CD4-positive, CD25-positive, alpha-beta regulatory T cell (primary cell): ENCODE results near the gene APBA2. TPM values are rescaled to one million over a fixed set of nuclear protein-coding genes. Genes with fewer than 3 reads are reported as not detected.

Source experiments
- ATAC-seq, 2 donors: fragments of 150-1000 bp; cut with Tn5 transposase; one replicate each; pipeline ENCODE4 v1.10.0; 2021; ENCODE audit warnings: low read depth in 2 of 2, moderate number of reproducible peaks in 2 of 2, moderate library complexity in 1 of 2
- DNase-seq, 3 donors: peaks; one replicate each; pipeline versions ENCODE4 v3.0.0 to v3.0.0-alpha.2; 2012 to 2022; ENCODE audit warnings: mixed read lengths in 1 of 3
- H3K27ac ChIP-seq: one replicate; pipeline ENCODE4 v1.7.0; 2013; ENCODE audit warnings: mild to moderate bottlenecking, low read length; ENCODE audit not compliant: insufficient read depth, poor library complexity, severe bottlenecking
- H3K27me3 ChIP-seq: one replicate; pipeline ENCODE4 v1.7.0; 2013; ENCODE audit warnings: low read length; ENCODE audit not compliant: control insufficient read depth, insufficient read depth
- H3K36me3 ChIP-seq: one replicate; pipeline ENCODE4 v1.7.0; 2013; ENCODE audit warnings: mild to moderate bottlenecking, low read length, moderate library complexity; ENCODE audit not compliant: control insufficient read depth, insufficient read depth
- H3K4me1 ChIP-seq: 2 replicates; pipeline ENCODE4 v1.7.0; 2013; ENCODE audit warnings: mild to moderate bottlenecking, low read length; ENCODE audit not compliant: insufficient read depth, control insufficient read depth, poor library complexity, severe bottlenecking
- H3K4me3 ChIP-seq: one replicate; pipeline ENCODE4 v1.7.0; 2013; ENCODE audit warnings: low read depth, mild to moderate bottlenecking, low read length, moderate library complexity
- H3K9me3 ChIP-seq, 2 experiments: 1 replicate in 1 of 2; 2 replicates in 1 of 2; pipeline ENCODE4 v1.7.0; 2013; ENCODE audit warnings: low read length in 2 of 2, mild to moderate bottlenecking in 1 of 2, moderate library complexity in 1 of 2; ENCODE audit not compliant: control insufficient read depth in 2 of 2
- H3K27ac Mint-ChIP-seq, 3 donors: one replicate each; pipeline ENCODE4 v1.8.0; 2020 to 2022; ENCODE audit warnings: mild to moderate bottlenecking in 3 of 3, mixed read lengths in 3 of 3, moderate library complexity in 2 of 3
- H3K27me3 Mint-ChIP-seq: one replicate; pipeline ENCODE4 v1.8.0; 2022; ENCODE audit warnings: mild to moderate bottlenecking, mixed read lengths
- H3K36me3 Mint-ChIP-seq: one replicate; pipeline ENCODE4 v1.8.0; 2020; ENCODE audit warnings: mixed read lengths
- H3K4me1 Mint-ChIP-seq, 4 donors: one replicate each; pipeline ENCODE4 v1.8.0; 2020 to 2022; ENCODE audit warnings: mixed read lengths in 4 of 4, mild to moderate bottlenecking in 1 of 4
- H3K4me3 Mint-ChIP-seq, 4 donors: one replicate each; pipeline ENCODE4 v1.8.0; 2020 to 2022; ENCODE audit warnings: mild to moderate bottlenecking in 4 of 4, mixed read lengths in 4 of 4, moderate library complexity in 3 of 4
- H3K9me3 Mint-ChIP-seq, 7 donors: one replicate each; pipeline ENCODE4 v1.8.0; 2020 to 2022; ENCODE audit warnings: mixed read lengths in 7 of 7, mild to moderate bottlenecking in 3 of 7, moderate library complexity in 2 of 7
- polyA plus RNA-seq, 4 donors: library from polyadenylated mRNA; unstranded; fragments of 300-500 nt; fragmentation: Illumina TruSeq; gene quantifications; one replicate each; pipeline ENCODE4 v1.2.3, GENCODE V29; 2021
- total RNA-seq: library from RNA; stranded (reverse); gene quantifications from one replicate; pipeline ENCODE4 v1.2.3, GENCODE V29; 2022

Gene APBA2
- total and polyA plus RNA-seq, 5 donors from 2014 or later: 8.6 to 24.2 (median 13.9) TPM

DNA sequence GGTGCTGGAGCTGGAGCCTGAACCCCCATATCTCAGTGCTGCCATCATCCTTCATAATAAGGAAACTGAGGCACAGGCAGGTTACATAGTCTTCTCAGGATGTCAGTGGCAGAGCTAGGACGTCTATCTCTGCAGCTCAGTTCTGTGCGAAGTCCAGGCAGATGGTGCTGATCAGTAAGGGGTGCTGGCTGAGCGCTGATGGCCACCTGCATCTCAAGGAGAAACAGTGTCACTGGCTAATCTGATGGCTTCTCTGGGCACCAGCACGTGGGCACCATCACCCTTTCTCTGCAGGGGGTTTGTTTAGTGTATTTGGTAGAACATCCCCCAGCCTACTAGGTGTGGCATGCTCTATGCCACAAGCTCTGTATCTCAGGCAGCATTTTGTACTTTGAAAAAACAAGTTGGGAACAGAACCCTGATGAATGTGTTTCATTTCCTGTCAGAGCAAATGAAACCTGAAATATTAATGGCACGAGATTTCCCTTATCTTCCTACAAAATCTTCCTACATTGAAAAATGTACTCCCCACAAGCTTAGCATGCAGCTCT is 35.1 kb downstream of the APBA2 start:
- no peaks in the 10 kb centered on the region for H3K4me1 ChIP-seq
- DNase-seq: no peak
- no peak for ATAC-seq
- Mint-ChIP-seq H3K9me3 (peaks cover 0 to 2% (median 0%) of the 10 kb centered on the region in 7 donors), H3K4me3 (peak overlapping the region in 2 of 4 donors; percentile 7 to 25), H3K27ac (peak overlapping the region; percentile 18 to 55 (median 41)), H3K27me3 (no peaks in the 10 kb centered on the region), H3K4me1 (peaks cover 0 to 65% (median 13%) of the 10 kb centered on the region in 4 donors), H3K36me3 (peaks cover 13% of the 10 kb centered on the region)
- no peaks in the 10 kb centered on the region for H3K27me3 ChIP-seq
- no peak overlapping the region for H3K4me3 ChIP-seq
- no peak overlapping the region for H3K27ac ChIP-seq
- H3K9me3 ChIP-seq: no peaks in the 10 kb centered on the region
- peaks cover 3% of the 10 kb centered on the region for H3K36me3 ChIP-seq

GRCh38 chr15:28921336-28921735 is 35.6 kb downstream of the APBA2 start:
- no peaks in the 10 kb centered on the region for H3K27me3 Mint-ChIP-seq
- H3K9me3 ChIP-seq: no peaks in the 10 kb centered on the region
- DNase-seq (no peak), ATAC-seq (no peak)
- no peak overlapping the region for H3K4me3 ChIP-seq
- H3K36me3 ChIP-seq: peaks cover 3% of the 10 kb centered on the region
- H3K4me3 Mint-ChIP-seq: peak overlapping the region in 2 of 4 donors; percentile 25 to 64
- no peaks in the 10 kb centered on the region for H3K4me1 ChIP-seq
- no peak overlapping the region for H3K27ac ChIP-seq
- peaks cover 13% of the 10 kb centered on the region for H3K36me3 Mint-ChIP-seq
- H3K9me3 Mint-ChIP-seq: peaks cover 0 to 2% (median 0%) of the 10 kb centered on the region in 7 donors
- no peaks in the 10 kb centered on the region for H3K27me3 ChIP-seq
- H3K4me1 Mint-ChIP-seq: peaks cover 0 to 64% (median 14%) of the 10 kb centered on the region in 4 donors
- peak overlapping the region; percentile 18 to 85 (median 55) for H3K27ac Mint-ChIP-seq

- peak overlapping the region in 1 of 4 donors; percentile 32 for H3K4me3 Mint-ChIP-seq
- no peaks in the 10 kb centered on the region for H3K27me3 ChIP-seq
- peaks cover 3% of the 10 kb centered on the region for H3K36me3 ChIP-seq
- H3K9me3 ChIP-seq: no peaks in the 10 kb centered on the region
- H3K4me3 ChIP-seq: no peak overlapping the region
- H3K27ac Mint-ChIP-seq: peak overlapping the region in 2 of 3 donors; percentile 55 to 85
- ATAC-seq: no peak
- no peaks in the 10 kb centered on the region for H3K4me1 ChIP-seq
- no peak for DNase-seq
- H3K9me3 Mint-ChIP-seq: peaks cover 0 to 2% (median 0%) of the 10 kb centered on the region in 7 donors
- H3K27ac ChIP-seq: no peak overlapping the region
- no peaks in the 10 kb centered on the region for H3K27me3 Mint-ChIP-seq
- peaks cover 13% of the 10 kb centered on the region for H3K36me3 Mint-ChIP-seq
- H3K4me1 Mint-ChIP-seq: peaks cover 0 to 61% (median 14%) of the 10 kb centered on the region in 4 donors
Measured at GRCh38 chr15:28921919-28922706, 36.3 kb downstream of the APBA2 start.

DNA sequence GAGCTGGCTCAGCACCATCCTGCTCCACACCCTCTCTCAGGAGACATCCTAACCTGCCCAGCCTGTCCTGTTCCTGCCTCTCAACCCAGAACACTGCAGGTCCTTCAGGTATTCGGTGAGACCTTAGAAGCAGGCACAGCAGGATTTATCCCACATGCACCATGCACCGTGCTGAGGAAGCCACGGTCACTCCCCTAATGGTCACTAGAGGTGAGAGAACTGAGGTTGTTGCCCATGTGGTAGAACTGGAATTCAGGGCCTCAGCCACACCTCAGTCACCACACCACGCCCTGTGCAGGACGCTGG is 36.9 kb downstream of the APBA2 start:
- DNase-seq: no peak
- Mint-ChIP-seq H3K36me3 (peaks cover 13% of the 10 kb centered on the region), H3K4me3 (no peak overlapping the region), H3K27me3 (no peaks in the 10 kb centered on the region), H3K27ac (no peak overlapping the region), H3K9me3 (peaks cover 0 to 2% (median 0%) of the 10 kb centered on the region in 7 donors), H3K4me1 (peaks cover 0 to 58% (median 13%) of the 10 kb centered on the region in 4 donors)
- H3K27ac ChIP-seq: no peak overlapping the region
- ATAC-seq: no peak
- peaks cover 3% of the 10 kb centered on the region for H3K36me3 ChIP-seq
- H3K4me1 ChIP-seq: no peaks in the 10 kb centered on the region
- no peaks in the 10 kb centered on the region for H3K27me3 ChIP-seq
- H3K4me3 ChIP-seq: no peak overlapping the region
- H3K9me3 ChIP-seq: no peaks in the 10 kb centered on the region

DNA sequence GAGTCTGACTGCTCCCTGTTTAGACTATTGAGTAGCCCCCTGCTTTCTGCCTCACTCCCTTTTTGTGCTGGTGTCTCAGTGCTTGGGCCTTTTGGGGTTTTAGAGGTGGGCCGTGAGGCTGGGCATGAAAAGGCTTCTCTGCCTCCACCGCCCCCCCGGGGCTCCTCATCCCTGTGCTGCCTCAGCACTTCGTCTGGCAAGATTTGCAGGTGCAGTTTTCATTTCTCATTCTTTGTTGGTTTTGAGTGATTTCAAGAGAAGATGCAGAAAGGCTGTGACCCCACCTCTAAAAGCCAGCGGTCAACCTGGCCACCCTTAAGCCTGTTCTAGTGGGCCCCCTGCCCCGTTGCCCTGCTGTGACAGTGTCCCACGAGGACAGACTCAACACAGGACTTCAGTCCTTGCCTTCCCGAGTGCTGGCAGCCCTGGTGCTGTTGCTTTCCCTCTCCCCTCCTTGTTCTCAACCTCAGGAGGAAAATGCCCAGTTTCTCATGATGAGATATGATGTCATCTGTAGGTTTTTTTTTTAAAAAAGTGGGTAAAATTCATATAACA is 38.0 kb downstream of the APBA2 start:
- H3K36me3 Mint-ChIP-seq: peaks cover 18% of the 10 kb centered on the region
- Histone ChIP-seq H3K36me3 (peaks cover 3% of the 10 kb centered on the region), H3K9me3 (no peaks in the 10 kb centered on the region), H3K27ac (no peak overlapping the region), H3K4me1 (no peaks in the 10 kb centered on the region), H3K4me3 (no peak overlapping the region), H3K27me3 (no peaks in the 10 kb centered on the region)
- H3K4me3 Mint-ChIP-seq: no peak overlapping the region
- DNase-seq (no peak), ATAC-seq (no peak)
- H3K27me3 Mint-ChIP-seq: no peaks in the 10 kb centered on the region
- H3K9me3 Mint-ChIP-seq: peaks cover 0 to 2% (median 0%) of the 10 kb centered on the region in 7 donors
- peaks cover 0 to 52% (median 11%) of the 10 kb centered on the region in 4 donors for H3K4me1 Mint-ChIP-seq
- H3K27ac Mint-ChIP-seq: peak overlapping the region in 2 of 3 donors; percentile 17 to 34

- H3K4me1 ChIP-seq: no peaks in the 10 kb centered on the region
- ATAC-seq (no peak), DNase-seq (no peak)
- no peak overlapping the region for H3K4me3 ChIP-seq
- H3K36me3 ChIP-seq: peaks cover 3% of the 10 kb centered on the region
- no peak overlapping the region for H3K27ac ChIP-seq
- no peaks in the 10 kb centered on the region for H3K27me3 ChIP-seq
- peaks cover 8% of the 10 kb centered on the region for H3K36me3 Mint-ChIP-seq
- peaks cover 4% of the 10 kb centered on the region for H3K27me3 Mint-ChIP-seq
- peaks cover 0 to 29% (median 3%) of the 10 kb centered on the region in 4 donors for H3K4me1 Mint-ChIP-seq
- H3K4me3 Mint-ChIP-seq: no peak overlapping the region
- no peak overlapping the region for H3K27ac Mint-ChIP-seq
- no peaks in the 10 kb centered on the region for H3K9me3 ChIP-seq
- peaks cover 0 to 3% (median 0%) of the 10 kb centered on the region in 7 donors for H3K9me3 Mint-ChIP-seq
Measured at GRCh38 chr15:28927043-28927442, 41.3 kb downstream of the APBA2 start.

- Histone ChIP-seq H3K4me1 (no peaks in the 10 kb centered on the region), H3K4me3 (no peak overlapping the region), H3K27ac (no peak overlapping the region), H3K27me3 (no peaks in the 10 kb centered on the region), H3K36me3 (no peaks in the 10 kb centered on the region), H3K9me3 (no peaks in the 10 kb centered on the region)
- Mint-ChIP-seq H3K27ac (no peak overlapping the region), H3K36me3 (peaks cover 5% of the 10 kb centered on the region), H3K4me1 (peaks cover 0 to 30% (median 3%) of the 10 kb centered on the region in 4 donors), H3K4me3 (no peak overlapping the region), H3K9me3 (peaks cover 0 to 3% (median 0%) of the 10 kb centered on the region in 7 donors), H3K27me3 (peaks cover 4% of the 10 kb centered on the region)
- DNase-seq (no peak), ATAC-seq (no peak)
Measured at GRCh38 chr15:28929200-28929599, 43.4 kb downstream of the APBA2 start.
